Sigmoid colon (tissue), 7 donors: ENCODE results near the gene FITM2. TPM values are rescaled to one million over a fixed set of nuclear protein-coding genes. Genes with fewer than 3 reads are reported as not detected.

Experiments used
- DNase-seq: peaks from one replicate; pipeline ENCODE4 v3.0.0-alpha.2; 2019
- H3K27ac ChIP-seq, 4 donors: fragments of 200-600 bp; sonication (generic); one replicate each; pipeline ENCODE4 v1.5.1; 2016 to 2019; ENCODE audit warnings: mild to moderate bottlenecking in 1 of 4
- H3K27me3 ChIP-seq, 3 donors: fragments of 200-600 bp; sonication (generic); one replicate each; pipeline ENCODE4 v1.5.1; 2019; ENCODE audit warnings: mild to moderate bottlenecking in 1 of 3
- H3K36me3 ChIP-seq, 4 donors: fragments of 200-600 bp; sonication (generic); one replicate each; pipeline ENCODE4 v1.5.1; 2016 to 2019
- H3K4me1 ChIP-seq, 4 donors: fragments of 200-600 bp; sonication (generic); one replicate each; pipeline ENCODE4 v1.5.1; 2017 to 2019
- H3K4me3 ChIP-seq, 4 donors: fragments of 200-600 bp; sonication (generic); one replicate each; pipeline ENCODE4 v1.5.1; 2017 to 2019; ENCODE audit warnings: mild to moderate bottlenecking in 2 of 4, moderate library complexity in 1 of 4
- H3K9me3 ChIP-seq, 4 donors: fragments of 200-600 bp in 3 of 4; sonication (generic) in 3 of 4; one replicate each; pipeline versions ENCODE4 v1.5.1 to v1.6.1; 2013 to 2019
- EP300 ChIP-seq, 4 donors: sonication (generic); formaldehyde crosslinking; IDR thresholded peaks; one replicate each; pipeline ENCODE4 v1.6.1; 2017; ENCODE audit warnings: antibody characterized with exemption in 4 of 4
- POLR2A ChIP-seq, 2 donors: fragments of 450-650 bp; IDR thresholded peaks; one replicate each; pipeline ENCODE4 v1.6.1; 2016; ENCODE audit warnings: antibody characterized with exemption in 2 of 2, mild to moderate bottlenecking in 2 of 2, moderate library complexity in 2 of 2
- POLR2AphosphoS5 ChIP-seq, 4 donors: sonication (generic); formaldehyde crosslinking; IDR thresholded peaks; one replicate each; pipeline ENCODE4 v1.6.1; 2017; ENCODE audit warnings: antibody characterized with exemption in 4 of 4
- WGBS, 2 donors: extraction: QIAGEN DNeasy Blood & Tissue Kit; methylation state at CpG; one replicate each; pipeline ENCODE4 v1.1.7; 2013; 5-methylcytosine and 5-hydroxymethylcytosine counted together
- intact Hi-C: fragments of 100-400 bp; cut with DNase I; formaldehyde crosslinking; loops from one replicate; pipeline ENCODE4 v1.15.1; 2023
- polyA plus RNA-seq, 3 donors: library from polyadenylated mRNA; stranded (reverse); fragments of 200-250 nt; gene quantifications; one replicate each; pipeline ENCODE4 v1.2.3, GENCODE V29; 2013
- total RNA-seq, 4 donors: library from RNA; depleted of rRNA; stranded (reverse); fragments of >200 nt; gene quantifications; one replicate each; pipeline ENCODE4 v1.1.0, GENCODE V29; 2016
- TF ChIP-seq, protein P1 (sequence below), 4 experiments: fragments of 450-650 bp in 3 of 4; fragments of 200-600 bp in 1 of 4; IDR thresholded peaks; one replicate each; pipeline ENCODE4 v1.5.1; 2016 to 2019; ENCODE audit warnings: antibody characterized with exemption in 4 of 4, mild to moderate bottlenecking in 3 of 4, moderate library complexity in 2 of 4
- donor health status: healthy with polysubstance abuse.
- donor health status: Bipolar disorder and iron deficiency.
- donor health status: healthy.

FITM2 gene
- total and polyA plus RNA-seq, 7 donors, result 0.60 to 9.1 (median 6.1) TPM

DNA sequence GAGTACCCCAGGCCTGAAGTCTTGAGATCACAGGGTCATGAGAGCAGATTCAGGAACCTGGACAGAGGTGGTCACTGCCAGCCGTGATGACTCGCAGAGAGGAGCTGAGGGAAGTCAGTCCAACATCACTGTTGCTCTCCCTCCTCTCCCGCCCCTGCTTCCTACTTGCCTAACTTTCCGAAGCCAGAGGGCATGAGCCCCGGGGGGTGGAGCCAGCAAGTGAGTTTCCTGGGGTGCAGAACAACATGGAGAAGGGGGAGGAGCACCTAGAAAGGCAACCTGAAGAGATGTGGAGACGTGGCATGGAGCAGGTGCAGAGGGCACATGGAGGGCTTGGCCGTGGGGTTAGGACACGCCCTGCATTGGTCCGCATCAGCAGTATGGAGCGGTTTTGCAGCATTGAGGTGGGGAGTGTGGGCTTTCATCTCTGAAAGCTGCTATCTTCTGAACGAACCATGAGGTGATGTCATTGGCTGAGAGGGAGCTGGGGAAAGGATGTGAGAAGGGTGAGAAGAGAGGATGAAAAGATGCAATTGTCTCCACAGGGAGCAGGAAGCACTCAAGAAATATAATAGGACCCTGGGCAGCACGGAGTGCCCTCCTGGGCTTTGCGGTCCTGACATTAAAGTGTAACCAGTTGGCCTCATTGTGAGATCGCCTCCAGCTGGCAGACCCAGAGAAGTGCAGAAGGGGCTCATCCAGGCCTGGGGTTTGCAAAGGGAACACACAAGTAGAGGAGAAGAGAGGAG is 38.9 kb downstream of the FITM2 start:
- no peaks in the 10 kb centered on the region for H3K27me3 ChIP-seq
- H3K36me3 ChIP-seq, result peaks cover 0 to 8% (median 0%) of the 10 kb centered on the region in 4 donors
- H3K4me3 ChIP-seq, result no peak overlapping the region
- intact Hi-C loops, result no loop called here
- 73 to 85% methylated on average over 14 of the region's 14 CpGs for WGBS, 2 donors
- no peaks in the 10 kb centered on the region for H3K4me1 ChIP-seq
- no peaks in the 10 kb centered on the region for H3K9me3 ChIP-seq
- TF ChIP-seq EP300 (IDR thresholded peaks at IDR 0.05), result no peak
- no peak for TF ChIP-seq POLR2AphosphoS5 (IDR thresholded peaks at IDR 0.05)
- TF ChIP-seq, protein P1, sequence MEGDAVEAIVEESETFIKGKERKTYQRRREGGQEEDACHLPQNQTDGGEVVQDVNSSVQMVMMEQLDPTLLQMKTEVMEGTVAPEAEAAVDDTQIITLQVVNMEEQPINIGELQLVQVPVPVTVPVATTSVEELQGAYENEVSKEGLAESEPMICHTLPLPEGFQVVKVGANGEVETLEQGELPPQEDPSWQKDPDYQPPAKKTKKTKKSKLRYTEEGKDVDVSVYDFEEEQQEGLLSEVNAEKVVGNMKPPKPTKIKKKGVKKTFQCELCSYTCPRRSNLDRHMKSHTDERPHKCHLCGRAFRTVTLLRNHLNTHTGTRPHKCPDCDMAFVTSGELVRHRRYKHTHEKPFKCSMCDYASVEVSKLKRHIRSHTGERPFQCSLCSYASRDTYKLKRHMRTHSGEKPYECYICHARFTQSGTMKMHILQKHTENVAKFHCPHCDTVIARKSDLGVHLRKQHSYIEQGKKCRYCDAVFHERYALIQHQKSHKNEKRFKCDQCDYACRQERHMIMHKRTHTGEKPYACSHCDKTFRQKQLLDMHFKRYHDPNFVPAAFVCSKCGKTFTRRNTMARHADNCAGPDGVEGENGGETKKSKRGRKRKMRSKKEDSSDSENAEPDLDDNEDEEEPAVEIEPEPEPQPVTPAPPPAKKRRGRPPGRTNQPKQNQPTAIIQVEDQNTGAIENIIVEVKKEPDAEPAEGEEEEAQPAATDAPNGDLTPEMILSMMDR (IDR thresholded peaks at IDR 0.05), result no peak
- TF ChIP-seq POLR2A (IDR thresholded peaks at IDR 0.05), result no peak
- no peak for DNase-seq
- no peak overlapping the region for H3K27ac ChIP-seq

DNA sequence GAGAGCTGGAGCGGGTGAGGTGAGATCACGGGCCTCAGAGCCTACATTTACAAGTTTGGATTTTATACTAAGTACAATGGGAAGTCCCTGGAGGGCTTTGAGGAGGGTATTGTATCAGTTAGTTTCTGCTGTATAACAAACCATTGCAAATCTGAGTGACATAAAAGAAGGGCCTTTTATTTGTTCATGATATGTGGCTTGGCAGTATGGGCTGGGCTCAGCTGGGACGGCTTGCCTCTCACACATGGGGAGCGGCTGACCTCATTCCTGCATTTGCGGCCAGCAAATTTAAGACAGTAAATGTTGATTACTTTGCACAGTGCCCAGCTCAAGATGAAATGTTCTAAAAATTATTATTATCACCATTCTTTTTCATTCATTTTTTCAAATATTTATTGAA is 42.2 kb downstream of the FITM2 start:
- no peak for DNase-seq
- intact Hi-C loops, result no loop called here
- Histone ChIP-seq H3K4me1 (no peaks in the 10 kb centered on the region), H3K36me3 (peaks cover 0 to 8% (median 0%) of the 10 kb centered on the region in 4 donors), H3K27ac (no peak overlapping the region), H3K9me3 (no peaks in the 10 kb centered on the region), H3K27me3 (no peaks in the 10 kb centered on the region), H3K4me3 (no peak overlapping the region)
- TF ChIP-seq, protein P1 (IDR thresholded peaks at IDR 0.05), result no peak
- TF ChIP-seq POLR2AphosphoS5 (IDR thresholded peaks at IDR 0.05), result no peak
- TF ChIP-seq EP300 (IDR thresholded peaks at IDR 0.05), result no peak
- no peak for TF ChIP-seq POLR2A (IDR thresholded peaks at IDR 0.05)
- 93% methylated on average over 5 of the region's 5 CpGs for WGBS, 2 donors

DNA sequence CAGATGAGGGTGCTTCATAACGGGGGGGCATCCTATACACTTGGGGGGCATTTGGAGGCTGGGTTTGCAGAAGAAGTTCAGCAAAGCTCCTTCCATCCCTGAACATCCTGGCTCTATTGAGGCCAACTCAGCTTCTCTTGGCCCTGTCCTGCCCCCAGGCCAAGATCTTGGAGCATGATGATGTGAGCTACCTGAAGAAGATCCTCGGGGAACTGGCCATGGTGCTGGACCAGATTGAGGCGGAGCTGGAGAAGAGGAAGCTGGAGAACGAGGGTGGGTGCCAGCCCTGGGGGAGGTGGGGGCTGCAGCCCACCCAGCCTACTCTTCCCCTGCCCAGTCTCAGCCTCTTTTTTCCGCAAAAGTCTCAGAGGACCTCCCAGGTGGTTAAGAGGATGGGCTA is 46.7 kb downstream of the FITM2 start:
- H3K9me3 ChIP-seq, result no peaks in the 10 kb centered on the region
- no peaks in the 10 kb centered on the region for H3K36me3 ChIP-seq
- H3K4me1 ChIP-seq, result no peaks in the 10 kb centered on the region
- no peak overlapping the region for H3K4me3 ChIP-seq
- no peaks in the 10 kb centered on the region for H3K27me3 ChIP-seq
- TF ChIP-seq POLR2AphosphoS5 (IDR thresholded peaks at IDR 0.05) (no peak), EP300 (IDR thresholded peaks at IDR 0.05) (no peak), POLR2A (IDR thresholded peaks at IDR 0.05) (no peak)
- TF ChIP-seq, protein P1 (IDR thresholded peaks at IDR 0.05), result no peak
- intact Hi-C loops, result no loop called here
- H3K27ac ChIP-seq, result no peak overlapping the region
- 67 to 81% methylated on average over 5 of the region's 5 CpGs for WGBS, 2 donors
- DNase-seq, result no peak

DNA sequence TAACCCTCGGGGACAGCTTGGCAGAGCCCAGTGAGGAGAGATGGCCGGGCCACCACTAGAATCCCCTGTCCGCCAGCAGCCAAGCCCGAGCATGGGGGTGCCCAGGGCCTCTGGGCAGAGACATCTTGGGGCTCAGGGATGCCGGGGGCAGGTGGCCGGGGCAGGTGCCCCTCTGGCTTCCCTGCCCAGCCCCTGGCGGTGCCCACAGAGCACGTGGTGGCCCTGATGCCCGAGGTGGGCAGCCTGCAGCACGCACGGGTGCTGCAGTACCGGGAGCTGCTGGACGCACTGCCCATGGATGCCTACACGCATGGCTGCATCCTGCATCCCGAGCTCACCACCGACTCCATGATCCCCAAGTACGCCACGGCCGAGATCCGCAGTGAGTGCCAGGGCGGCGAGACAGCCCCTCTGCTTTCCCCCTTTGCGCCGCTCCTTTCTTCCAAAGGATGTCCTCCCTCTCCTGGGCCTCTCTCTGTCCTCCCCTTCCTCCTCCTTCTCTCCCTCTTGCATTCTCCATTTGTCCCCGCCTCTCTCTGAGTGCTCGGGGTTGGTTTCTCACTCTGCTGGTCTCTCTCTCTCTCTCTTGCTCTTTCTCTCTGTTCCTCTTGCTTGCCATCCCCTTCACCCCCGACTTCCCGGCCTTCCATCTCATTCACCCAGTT is 52.6 kb downstream of the FITM2 start:
- Histone ChIP-seq H3K27me3 (no peaks in the 10 kb centered on the region), H3K4me3 (no peak overlapping the region), H3K9me3 (no peaks in the 10 kb centered on the region), H3K36me3 (no peaks in the 10 kb centered on the region), H3K4me1 (no peaks in the 10 kb centered on the region), H3K27ac (no peak overlapping the region)
- intact Hi-C loops, result no loop called here
- no peak for DNase-seq
- TF ChIP-seq, protein P1 (IDR thresholded peaks at IDR 0.05), result no peak
- TF ChIP-seq POLR2A (IDR thresholded peaks at IDR 0.05) (no peak), EP300 (IDR thresholded peaks at IDR 0.05) (no peak), POLR2AphosphoS5 (IDR thresholded peaks at IDR 0.05) (no peak)
- 91 to 94% methylated on average over 28 of the region's 28 CpGs for WGBS, 2 donors
